ENCODE measurements around the gene GUSB. TPM values are rescaled to one million over a fixed set of nuclear protein-coding genes. Genes with fewer than 3 reads are reported as not detected.

The GUSB gene
- total and polyA plus RNA-seq, 2 of the 8 experiments (the other 6 are each of a cell fraction or from before 2014, with no cell fraction given): 43.6 to 71.3 TPM

DNA sequence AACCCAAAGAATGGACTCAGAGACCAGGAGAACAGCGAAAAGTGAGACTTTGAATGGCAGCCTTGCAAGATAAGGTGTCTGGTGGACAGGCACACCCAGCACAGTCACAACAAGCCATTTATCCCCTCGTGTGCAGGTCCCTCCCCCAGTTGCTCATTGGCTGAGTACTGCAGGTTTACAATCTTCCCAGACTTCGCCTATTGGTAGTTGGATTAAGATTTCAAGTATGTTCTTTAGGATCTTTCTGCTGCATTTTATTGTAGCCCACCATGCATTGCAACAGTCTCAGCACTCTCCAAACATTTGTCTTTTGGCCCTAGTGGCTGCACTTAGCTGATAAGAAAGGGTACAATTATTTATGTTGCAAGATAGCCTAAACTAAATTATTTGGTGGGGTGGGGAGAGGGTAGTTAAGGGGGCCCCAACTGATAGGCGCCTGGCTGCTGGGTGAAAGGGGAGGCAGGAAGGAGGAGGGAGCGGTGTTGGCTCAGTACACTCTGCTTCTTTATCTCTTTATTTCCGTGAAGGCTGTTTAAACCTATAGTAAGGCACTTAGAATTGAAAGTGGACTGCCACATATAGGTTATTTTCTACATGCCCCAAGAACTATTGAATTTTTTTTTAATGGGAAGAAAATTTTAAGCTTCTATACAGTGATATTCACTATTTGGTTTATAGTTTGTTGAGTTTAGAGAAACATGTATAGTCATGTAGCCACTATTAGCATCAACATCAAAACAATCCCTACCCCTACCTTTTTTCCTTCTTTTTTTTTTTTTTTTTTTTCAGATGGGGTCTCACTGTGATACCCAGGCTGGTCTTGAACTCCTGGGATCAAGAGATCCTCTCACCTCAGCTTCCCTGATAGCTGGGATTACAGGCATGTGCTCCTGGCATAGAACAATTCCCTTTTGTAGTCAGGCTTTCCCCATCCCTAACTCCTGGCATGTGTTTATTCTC lies 54.2 kb downstream of the GUSB start:
- no peak overlapping the region for H3K27ac ChIP-seq (ENCODE audit: low read depth, low read length)
- H3K14ac ChIP-seq (ENCODE audit: insufficient read length): no peak overlapping the region
- no peaks in the 10 kb centered on the region for H3K27me3 ChIP-seq (replicated peaks in 1 of 4; ENCODE audit: control insufficient read depth in 3 of 4, extremely low read depth in 1 of 4, insufficient read depth in 3 of 4, low read length in 3 of 4)
- no peaks in the 10 kb centered on the region; the same call in 1 of the 2 replicates for H3K79me1 ChIP-seq (ENCODE audit: low read depth, low read length)
- H3K9ac ChIP-seq (replicated peaks in 1 of 4; ENCODE audit: extremely low read depth in 1 of 4, low read depth in 3 of 4, low read length in 3 of 4): no peak overlapping the region
- ChIA-PET CTCF (ENCODE audit: partially characterized antibody) (interaction anchor here (1.5 kb wide), 1 partner anchor 16 kb away, joined by 5 read pairs; no protein-coding TSS in a partner anchor), POLR2A (ENCODE audit: partially characterized antibody) (interaction anchor here (0.9 kb wide), 1 partner anchor 12 kb away, joined by 3 read pairs; no protein-coding TSS in a partner anchor)
- H3K36me3 ChIP-seq (ENCODE audit: control insufficient read depth in 2 of 4, insufficient read depth in 4 of 4, low read length in 3 of 4): no peaks in the 10 kb centered on the region
- no peak overlapping the region for H3K4me3 ChIP-seq (ENCODE audit: extremely low read depth in 1 of 4, insufficient read depth in 2 of 4, low read depth in 3 of 4, low read length in 4 of 4)
- no peaks in the 10 kb centered on the region for H3K9me3 ChIP-seq (ENCODE audit: insufficient read depth in 2 of 2, low read depth in 1 of 2, low read length in 1 of 2)
- no peak overlapping the region for H3K18ac ChIP-seq (ENCODE audit: extremely low read depth, low read length)
- H2BK20ac ChIP-seq (ENCODE audit: low read length): no peak overlapping the region
- H4K91ac ChIP-seq (replicated peaks; ENCODE audit: insufficient read length, low read length): no peak overlapping the region
- H3K4me2 ChIP-seq (ENCODE audit: insufficient read depth in 1 of 2, low read depth in 2 of 2, low read length in 2 of 2): no peak overlapping the region
- no peaks in the 10 kb centered on the region; a peak in 1 of 7 replicates for H3K4me1 ChIP-seq (replicated peaks in 1 of 4; ENCODE audit: control insufficient read depth in 3 of 4, insufficient read depth in 4 of 4, low read length in 3 of 4)
- no peak overlapping the region for H3K23ac ChIP-seq (ENCODE audit: insufficient read length)
- peaks cover 0 to 5% of the 10 kb centered on the region in 2 experiments for H4K20me1 ChIP-seq (replicated peaks in 1 of 2; ENCODE audit: control insufficient read depth in 1 of 2, insufficient read depth in 2 of 2, low read length in 2 of 2)
- H3K23me2 ChIP-seq (ENCODE audit: low read depth, low read length): no peaks in the 10 kb centered on the region
- DNase-seq (ENCODE audit: low read depth in 1 of 2, low spot score in 2 of 2) (no peak), FAIRE-seq (no peak)
- H2AFZ ChIP-seq (ENCODE audit: low read length): no peak overlapping the region
- no peak overlapping the region for H4K5ac ChIP-seq (ENCODE audit: insufficient read length, low read depth, low read length)
- WGBS, 2 experiments (ENCODE audit: extremely low coverage in 1 of 2, insufficient coverage in 1 of 2, insufficient read length in 1 of 2, insufficient replicate concordance in 2 of 2, low coverage in 1 of 2, low lambda C conversion rate in 2 of 2, missing lambda C conversion rate in 1 of 2): 77% methylated on average over 6 of the region's 6 CpGs; no CpG with 5 or more reads in 1 of the 2 experiments
- no peak overlapping the region for H2BK12ac ChIP-seq (ENCODE audit: low read depth, low read length)
- no peak overlapping the region for H3K4ac ChIP-seq (replicated peaks; ENCODE audit: insufficient read length, low read depth, low read length)
- H2BK120ac ChIP-seq (replicated peaks; ENCODE audit: low read depth, low read length): no peak overlapping the region
- no peak overlapping the region for H2AK5ac ChIP-seq (ENCODE audit: low read depth, low read length)
- H3K56ac ChIP-seq (replicated peaks; ENCODE audit: insufficient read length, low read depth, low read length): no peak overlapping the region
- no peak overlapping the region for H4K8ac ChIP-seq (ENCODE audit: extremely low read depth, insufficient read depth, low read length)
- no peak overlapping the region for H2BK15ac ChIP-seq (ENCODE audit: low read length)
- H3K79me2 ChIP-seq (ENCODE audit: control insufficient read depth in 1 of 2, insufficient read depth in 2 of 2, low read length in 2 of 2): peaks cover 0 to 56% of the 10 kb centered on the region in 2 experiments; a peak in 2 of 4 replicates
- H2BK5ac ChIP-seq (ENCODE audit: low read depth, low read length): no peak overlapping the region
- TF ChIP-seq SUZ12 (IDR thresholded peaks at IDR 0.05; ENCODE audit: low read length): no peak
- no peak for TF ChIP-seq EGR1 (IDR thresholded peaks at IDR 0.05; ENCODE audit: borderline replicate concordance, low read depth, low read length)
- TF ChIP-seq SAP30 (IDR thresholded peaks at IDR 0.05; ENCODE audit: insufficient read depth, insufficient replicate concordance, low read length): no peak
- no peak for TF ChIP-seq SP1 (IDR thresholded peaks at IDR 0.05; ENCODE audit: low read depth, low read length)
- TF ChIP-seq, protein P1, sequence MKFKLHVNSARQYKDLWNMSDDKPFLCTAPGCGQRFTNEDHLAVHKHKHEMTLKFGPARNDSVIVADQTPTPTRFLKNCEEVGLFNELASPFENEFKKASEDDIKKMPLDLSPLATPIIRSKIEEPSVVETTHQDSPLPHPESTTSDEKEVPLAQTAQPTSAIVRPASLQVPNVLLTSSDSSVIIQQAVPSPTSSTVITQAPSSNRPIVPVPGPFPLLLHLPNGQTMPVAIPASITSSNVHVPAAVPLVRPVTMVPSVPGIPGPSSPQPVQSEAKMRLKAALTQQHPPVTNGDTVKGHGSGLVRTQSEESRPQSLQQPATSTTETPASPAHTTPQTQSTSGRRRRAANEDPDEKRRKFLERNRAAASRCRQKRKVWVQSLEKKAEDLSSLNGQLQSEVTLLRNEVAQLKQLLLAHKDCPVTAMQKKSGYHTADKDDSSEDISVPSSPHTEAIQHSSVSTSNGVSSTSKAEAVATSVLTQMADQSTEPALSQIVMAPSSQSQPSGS (IDR thresholded peaks at IDR 0.05; ENCODE audit: low read length): no peak
- no peak for TF ChIP-seq BACH1 (IDR thresholded peaks at IDR 0.05; ENCODE audit: low read length)
- TF ChIP-seq, protein P2, sequence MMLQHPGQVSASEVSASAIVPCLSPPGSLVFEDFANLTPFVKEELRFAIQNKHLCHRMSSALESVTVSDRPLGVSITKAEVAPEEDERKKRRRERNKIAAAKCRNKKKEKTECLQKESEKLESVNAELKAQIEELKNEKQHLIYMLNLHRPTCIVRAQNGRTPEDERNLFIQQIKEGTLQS (IDR thresholded peaks at IDR 0.05; ENCODE audit: insufficient read depth, low read depth, low read length): no peak
- no peak for TF ChIP-seq SIRT6 (IDR thresholded peaks at IDR 0.05; ENCODE audit: low read length)

All from H1 (cell line).